ENCODE data around the gene AHCYL2. TPM values are rescaled to one million over a fixed set of nuclear protein-coding genes. Genes with fewer than 3 reads are reported as not detected.

The AHCYL2 gene
- total RNA-seq, 1 experiment from 2014 or later = 20.2 TPM

- intact Hi-C loops (cut with micrococcal nuclease; ENCODE audit: unreplicated experiment) = no loop called here
- DNase-seq (ENCODE audit: low read depth, low spot score) (no peak), ATAC-seq (no peak)
- TF ChIP-seq REST (IDR thresholded peaks at IDR 0.05; ENCODE audit: insufficient read depth in 1 of 2, low read depth in 2 of 2, low read length in 1 of 2) (no peak), TCF7L2 (IDR thresholded peaks at IDR 0.05; ENCODE audit: low read depth, low read length) (no peak), SIN3A (IDR thresholded peaks at IDR 0.05; ENCODE audit: borderline replicate concordance, insufficient read depth, low read depth, low read length) (no peak), CTCF (IDR thresholded peaks at IDR 0.05) (no peak), POLR2AphosphoS5 (IDR thresholded peaks at IDR 0.05; ENCODE audit: low read depth, low read length) (no peak)
- in situ Hi-C loops (cut with HindIII; ENCODE audit: low pct_unique_long_range_greater_than_20kb, low sequenced_read_pairs) = no loop called here
- ChIA-PET CTCF (no interaction called here), POLR2A (no interaction called here)
- no peaks in the 10 kb centered on the region for H3K4me1 ChIP-seq (ENCODE audit: control insufficient read depth, insufficient read depth, low read length)
- H3K27ac ChIP-seq (ENCODE audit: low read length) = no peak overlapping the region
- no peaks in the 10 kb centered on the region for H3K9me3 ChIP-seq (ENCODE audit: control insufficient read depth, insufficient read depth, low read depth, low read length)
- H3K27me3 ChIP-seq (ENCODE audit: control insufficient read depth, insufficient read depth, low read length) = no peaks in the 10 kb centered on the region
- no peak overlapping the region for H3K4me3 ChIP-seq (ENCODE audit: low read depth in 2 of 2, low read length in 2 of 2)
- BruUV-seq (replicated peaks) = no TSS peak
- no peaks in the 10 kb centered on the region for H3K36me3 ChIP-seq (ENCODE audit: control insufficient read depth, insufficient read depth, low read length)
Observed at GRCh38 chr7:129423700-129424410, 199.0 kb downstream of the AHCYL2 start.

- Histone ChIP-seq H3K4me3 (ENCODE audit: low read depth in 2 of 2, low read length in 2 of 2) (no peak overlapping the region), H3K4me1 (ENCODE audit: control insufficient read depth, insufficient read depth, low read length) (no peaks in the 10 kb centered on the region), H3K36me3 (ENCODE audit: control insufficient read depth, insufficient read depth, low read length) (no peaks in the 10 kb centered on the region), H3K27me3 (ENCODE audit: control insufficient read depth, insufficient read depth, low read length) (no peaks in the 10 kb centered on the region), H3K27ac (ENCODE audit: low read length) (no peak overlapping the region), H3K9me3 (ENCODE audit: control insufficient read depth, insufficient read depth, low read depth, low read length) (no peaks in the 10 kb centered on the region)
- ATAC-seq = no peak
- in situ Hi-C loops (cut with HindIII; ENCODE audit: low pct_unique_long_range_greater_than_20kb, low sequenced_read_pairs) (no loop called here), intact Hi-C loops (cut with micrococcal nuclease; ENCODE audit: unreplicated experiment) (no loop called here)
- DNase-seq (ENCODE audit: low read depth, low spot score) = no peak
- POLR2A ChIA-PET = no interaction called here
- CTCF ChIA-PET = no interaction called here
- TF ChIP-seq TCF7L2 (IDR thresholded peaks at IDR 0.05; ENCODE audit: low read depth, low read length) (no peak), SIN3A (IDR thresholded peaks at IDR 0.05; ENCODE audit: borderline replicate concordance, insufficient read depth, low read depth, low read length) (no peak), REST (IDR thresholded peaks at IDR 0.05; ENCODE audit: insufficient read depth in 1 of 2, low read depth in 2 of 2, low read length in 1 of 2) (no peak), POLR2AphosphoS5 (IDR thresholded peaks at IDR 0.05; ENCODE audit: low read depth, low read length) (no peak), CTCF (IDR thresholded peaks at IDR 0.05) (no peak)
- BruUV-seq (replicated peaks) = no TSS peak
Observed at GRCh38 chr7:129426482-129426881, 201.7 kb downstream of the AHCYL2 start.
